GM21825 (cell line): ENCODE data around the gene CCDC74A.
"Not testable (repeated sequence)": the region's sequence is repeated elsewhere in the genome, so short reads cannot be mapped to it uniquely, and the experiment has no call there.

Source experiments
- ATAC-seq: cut with Tn5 transposase; IDR thresholded peaks from one replicate; pipeline ENCODE4 v1.9.1; 2021; ENCODE audit warnings: mild to moderate bottlenecking, moderate library complexity; ENCODE audit not compliant: unreplicated experiment

The CCDC74A gene

DNA sequence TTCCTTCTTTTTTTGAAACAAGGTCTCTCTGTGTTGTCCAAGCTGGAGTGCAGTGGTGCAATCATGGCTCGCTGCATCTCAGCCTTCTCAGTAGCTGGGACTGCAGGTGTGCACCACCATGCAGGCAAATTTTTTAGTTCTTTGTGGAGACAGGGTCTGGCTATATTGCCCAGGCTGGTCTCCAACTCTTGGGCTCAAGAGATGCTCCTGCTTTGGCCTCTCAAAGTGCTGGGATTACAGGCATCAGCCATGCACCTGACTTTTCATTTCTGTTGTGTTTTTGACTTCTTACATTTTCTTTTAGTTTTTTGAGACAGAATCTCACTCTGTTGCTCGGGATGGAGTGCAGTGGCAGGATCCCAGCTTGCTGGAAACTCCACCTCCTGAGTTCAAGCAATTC lies 2.4 kb upstream of the CCDC74A start:
- ATAC-seq, result not testable (repeated sequence)

DNA sequence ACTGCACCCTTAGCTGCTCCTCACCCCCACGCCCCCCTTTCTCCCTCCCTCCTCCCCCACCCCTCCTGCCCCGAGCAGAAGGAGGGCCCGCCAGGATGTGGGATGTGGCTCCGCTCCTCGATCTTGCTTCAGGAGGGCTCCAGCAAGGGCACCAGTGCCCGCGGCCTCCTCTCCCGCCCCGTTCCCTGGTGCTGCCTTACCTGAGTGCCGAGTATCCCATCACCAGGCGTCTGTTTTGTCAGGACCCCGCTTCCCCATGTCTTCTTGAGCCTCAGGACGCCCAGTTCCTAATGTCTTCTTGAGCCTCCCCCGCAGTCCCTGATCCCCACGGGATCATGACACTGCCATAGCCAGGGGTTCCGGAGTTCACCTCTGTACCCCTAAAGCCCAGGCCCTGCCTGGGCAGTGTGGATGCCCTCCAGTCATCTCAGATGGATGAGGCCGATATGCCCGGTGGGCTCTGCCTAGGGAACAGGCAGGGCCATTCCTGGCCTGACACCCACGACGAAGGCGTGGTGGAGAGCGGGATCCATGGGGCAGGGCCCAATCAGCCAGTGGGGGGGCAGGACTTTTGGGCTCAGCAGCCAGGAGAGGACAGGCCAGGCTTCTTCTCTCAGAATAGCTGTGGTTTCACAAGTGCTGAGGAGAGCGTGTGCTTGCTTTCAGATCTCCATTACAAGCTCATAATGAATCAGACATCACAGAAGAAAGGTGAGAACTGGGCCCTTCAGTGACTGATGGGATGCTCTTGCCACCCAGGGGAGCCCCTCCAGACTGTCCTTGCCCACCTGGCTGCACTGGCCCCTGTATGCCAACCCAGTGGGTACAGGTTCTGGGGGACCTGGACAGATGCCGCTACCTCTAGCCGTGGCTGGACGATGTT lies 1.5 kb downstream of the CCDC74A start:
- ATAC-seq, result peak; percentile 58

DNA sequence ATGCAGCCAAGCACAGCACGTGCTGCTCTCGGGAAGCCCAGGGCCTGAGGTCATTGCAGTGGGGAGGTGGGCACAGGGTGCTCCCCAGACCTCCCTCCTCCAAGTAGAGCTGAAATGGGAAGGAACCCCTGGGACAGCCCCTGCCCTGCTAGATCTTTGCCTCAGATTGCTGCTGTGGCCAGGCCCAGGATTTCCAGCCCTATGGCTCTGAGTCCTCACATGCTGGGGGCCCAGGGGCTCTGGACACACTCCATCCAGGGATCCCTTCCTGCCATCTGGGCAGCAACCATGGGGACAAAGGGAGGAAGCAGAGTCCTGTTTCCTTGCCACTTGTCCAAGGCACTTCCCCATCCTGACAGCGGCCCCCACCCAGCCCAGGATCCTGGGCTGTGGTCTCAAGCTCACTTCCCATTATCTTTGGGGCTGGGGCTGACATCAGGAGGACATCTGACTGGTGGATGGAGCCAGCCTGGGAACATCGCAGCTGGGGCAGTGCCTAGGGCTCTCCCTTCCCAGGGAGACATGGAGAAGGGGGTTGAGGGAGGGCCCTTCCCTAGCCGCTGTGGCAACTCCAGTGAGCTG lies 2.3 kb downstream of the CCDC74A start:
- ATAC-seq, result not testable (repeated sequence)

DNA sequence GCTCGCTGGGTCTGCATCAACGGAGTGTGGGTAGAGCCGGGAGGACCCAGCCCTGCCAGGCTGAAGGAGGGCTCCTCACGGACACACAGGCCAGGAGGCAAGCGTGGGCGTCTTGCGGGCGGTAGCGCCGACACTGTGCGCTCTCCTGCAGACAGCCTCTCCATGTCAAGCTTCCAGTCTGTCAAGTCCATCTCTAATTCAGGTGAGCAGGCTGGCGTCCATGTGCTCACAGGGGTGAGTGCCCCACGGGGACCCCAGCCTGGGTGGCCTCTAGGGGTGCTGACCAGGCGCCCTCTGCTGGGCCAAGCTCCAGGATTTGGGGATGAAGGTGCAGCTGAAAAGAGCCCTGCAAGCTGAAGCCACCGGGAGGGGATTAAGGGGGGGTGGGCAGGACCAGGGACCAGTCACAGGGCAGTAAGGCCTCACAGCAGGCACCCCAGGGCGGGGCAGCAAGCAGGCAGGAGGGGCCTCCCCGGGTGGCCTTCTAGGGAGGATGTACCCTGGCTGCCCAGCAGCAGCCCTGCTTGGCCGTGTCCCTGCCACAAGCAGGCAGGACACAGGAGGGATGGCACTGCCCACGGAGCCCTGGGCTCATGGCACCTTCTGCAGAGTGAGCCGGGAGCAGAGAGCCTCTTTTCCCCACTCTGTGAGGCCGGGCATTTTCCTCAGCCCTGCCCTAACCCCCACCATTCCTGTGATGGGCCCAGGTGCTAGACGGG lies 3.1 kb downstream of the CCDC74A start:
- ATAC-seq, result not testable (repeated sequence)

DNA sequence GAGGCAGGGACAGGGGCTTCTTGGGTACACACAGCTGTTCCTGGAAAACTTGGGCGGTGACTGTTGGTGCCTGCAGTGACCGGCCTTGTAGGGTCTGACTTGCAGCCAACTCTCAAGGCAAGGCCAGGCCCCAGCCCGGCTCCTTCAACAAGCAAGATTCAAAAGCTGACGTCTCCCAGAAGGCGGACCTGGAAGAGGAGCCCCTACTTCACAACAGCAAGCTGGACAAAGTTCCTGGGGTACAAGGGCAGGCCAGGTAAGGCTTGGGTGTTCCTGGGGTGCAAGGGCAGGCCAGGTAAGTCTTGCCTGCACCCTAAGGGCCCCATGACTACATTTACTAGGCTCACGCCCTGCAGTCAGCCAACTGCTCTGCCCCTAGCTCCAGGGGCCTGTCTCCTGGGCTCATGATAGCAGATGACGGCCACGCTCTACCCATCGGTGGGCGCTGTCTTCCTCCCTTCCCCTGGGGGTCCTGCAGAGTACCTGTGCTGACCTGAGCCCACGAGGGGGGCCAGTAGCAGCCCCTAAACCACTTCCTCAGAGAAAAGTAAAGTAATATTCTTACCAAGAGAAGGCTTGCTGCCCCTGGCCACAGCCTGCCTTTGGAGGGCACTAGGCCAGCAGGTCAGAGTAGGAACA lies 4.0 kb downstream of the CCDC74A start:
- not testable (repeated sequence) for ATAC-seq

DNA sequence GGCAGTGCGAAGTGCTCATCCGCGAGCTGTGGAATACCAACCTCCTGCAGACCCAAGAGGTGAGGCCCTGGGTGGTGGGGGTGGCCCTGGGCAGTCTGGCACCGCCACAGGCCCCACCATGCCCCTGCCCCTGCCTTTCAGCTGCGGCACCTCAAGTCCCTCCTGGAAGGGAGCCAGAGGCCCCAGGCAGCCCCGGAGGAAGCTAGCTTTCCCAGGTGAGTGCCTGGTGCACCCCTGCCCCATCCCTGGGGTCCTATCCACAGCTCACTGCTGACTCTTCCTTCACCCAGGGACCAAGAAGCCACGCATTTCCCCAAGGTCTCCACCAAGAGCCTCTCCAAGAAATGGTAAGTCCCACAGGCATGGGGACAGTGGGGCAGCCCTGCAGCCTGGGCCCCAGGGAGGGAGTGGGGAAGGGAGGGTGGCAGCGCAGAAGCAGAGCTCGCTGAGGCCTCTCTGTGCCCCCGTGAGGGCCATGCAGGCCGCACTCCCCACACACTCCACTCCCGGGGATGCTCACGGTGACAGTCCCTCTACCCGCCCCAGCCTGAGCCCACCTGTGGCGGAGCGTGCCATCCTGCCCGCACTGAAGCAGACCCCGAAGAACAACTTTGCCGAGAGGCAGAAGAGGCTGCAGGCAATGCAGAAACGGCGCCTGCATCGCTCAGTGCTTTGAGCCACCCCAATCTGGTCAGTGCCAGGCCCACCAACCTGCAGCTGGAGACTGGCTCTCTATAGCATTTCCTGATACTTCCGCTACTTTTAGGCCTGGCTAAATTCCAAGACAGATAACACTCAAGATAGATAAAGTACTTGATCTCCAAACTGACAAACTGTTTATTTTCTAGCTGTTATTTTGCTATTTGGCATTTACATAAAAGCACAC lies 5.3 kb downstream of the CCDC74A start:
- not testable (repeated sequence) for ATAC-seq

DNA sequence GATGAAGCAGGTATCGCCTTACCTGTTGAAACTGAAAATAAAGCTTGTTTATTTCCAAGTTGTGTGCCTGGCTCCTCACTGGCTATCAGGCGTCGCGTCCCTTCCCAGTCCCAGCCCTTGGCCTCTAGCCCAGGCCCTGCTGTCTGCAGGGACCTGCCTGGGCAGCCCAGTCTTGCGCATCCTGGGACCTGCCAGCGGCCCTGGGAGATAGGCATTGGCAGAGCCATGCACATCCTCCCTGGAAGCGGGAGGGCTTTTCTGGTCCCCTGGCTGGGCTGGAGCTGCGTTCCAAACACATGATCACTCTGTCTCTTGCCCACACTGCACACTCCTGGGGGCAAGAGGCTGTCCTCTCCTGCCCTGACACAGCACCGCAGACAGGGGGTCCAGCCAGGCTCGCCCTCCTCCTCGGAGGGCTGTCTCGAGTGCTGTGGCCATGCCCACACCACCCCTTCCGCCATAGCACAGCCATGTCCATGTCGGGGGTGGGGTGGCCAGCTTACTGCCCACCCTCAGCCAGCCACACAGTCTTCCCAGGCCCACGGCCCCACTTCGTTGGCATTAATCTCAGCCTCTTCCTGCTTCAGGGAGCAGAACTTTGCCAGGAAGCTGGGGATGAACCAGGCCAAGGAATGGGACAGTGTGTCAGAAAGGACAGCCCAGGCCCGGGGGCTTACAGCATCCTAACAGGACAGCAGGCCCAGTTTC lies 6.1 kb downstream of the CCDC74A start:
- not testable (repeated sequence) for ATAC-seq

DNA sequence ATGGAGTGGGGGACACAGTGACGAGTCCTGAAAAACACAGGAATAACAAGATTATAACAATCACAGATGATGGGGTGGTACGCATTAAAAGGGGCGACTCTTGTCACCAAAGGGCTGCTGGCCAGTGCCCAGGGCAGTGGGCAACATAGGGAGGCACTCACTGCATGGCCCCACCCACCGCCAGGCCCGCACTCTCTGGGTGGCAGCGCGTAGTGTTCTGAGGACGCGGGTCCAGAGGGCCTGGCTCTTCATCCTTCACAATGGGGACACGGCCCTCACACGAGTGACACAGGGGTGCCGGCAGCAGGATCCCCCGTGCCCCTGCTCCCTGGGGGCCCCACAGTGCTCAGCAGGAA lies 6.6 kb downstream of the CCDC74A start:
- ATAC-seq, result not testable (repeated sequence)

DNA sequence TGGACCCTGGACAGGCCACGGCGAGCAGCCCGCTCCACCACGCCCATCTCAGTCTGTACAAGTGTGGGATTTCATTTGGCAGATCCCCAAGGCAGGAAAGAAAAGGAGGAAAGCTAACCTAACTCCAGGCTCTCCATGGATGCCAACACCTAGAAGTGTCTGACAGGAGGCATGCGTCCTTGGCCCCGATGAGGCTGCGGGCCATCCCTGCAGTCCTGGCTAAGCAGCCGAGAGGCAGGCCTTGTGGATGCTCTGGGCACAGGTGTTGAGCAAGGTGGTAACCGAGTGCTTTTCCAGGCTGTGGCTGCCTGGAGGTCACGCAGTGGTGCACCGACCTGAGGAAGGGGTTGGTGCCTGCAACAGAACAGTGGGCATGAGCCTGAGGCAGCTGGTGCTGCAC lies 7.3 kb downstream of the CCDC74A start:
- not testable (repeated sequence) for ATAC-seq

DNA sequence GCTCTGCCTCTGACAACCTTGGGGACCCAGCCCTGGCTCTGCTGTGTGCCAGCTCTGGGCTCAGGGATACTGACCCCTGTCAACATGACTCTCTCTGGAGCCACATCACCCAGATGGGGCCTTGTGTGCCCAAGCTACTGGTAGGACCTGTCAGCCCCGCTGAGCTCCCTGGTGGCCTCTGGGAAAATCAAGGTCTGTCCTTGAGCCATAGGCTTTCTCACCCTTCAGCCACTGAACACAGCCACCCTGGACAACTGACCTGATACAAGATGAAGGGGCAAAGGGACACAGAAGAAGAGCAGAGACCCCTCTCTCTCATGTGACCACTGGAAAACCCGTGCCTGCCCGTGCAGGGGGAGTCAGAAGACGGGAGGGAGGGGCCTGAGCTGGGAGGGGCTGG lies 7.8 kb downstream of the CCDC74A start:
- no peak for ATAC-seq

DNA sequence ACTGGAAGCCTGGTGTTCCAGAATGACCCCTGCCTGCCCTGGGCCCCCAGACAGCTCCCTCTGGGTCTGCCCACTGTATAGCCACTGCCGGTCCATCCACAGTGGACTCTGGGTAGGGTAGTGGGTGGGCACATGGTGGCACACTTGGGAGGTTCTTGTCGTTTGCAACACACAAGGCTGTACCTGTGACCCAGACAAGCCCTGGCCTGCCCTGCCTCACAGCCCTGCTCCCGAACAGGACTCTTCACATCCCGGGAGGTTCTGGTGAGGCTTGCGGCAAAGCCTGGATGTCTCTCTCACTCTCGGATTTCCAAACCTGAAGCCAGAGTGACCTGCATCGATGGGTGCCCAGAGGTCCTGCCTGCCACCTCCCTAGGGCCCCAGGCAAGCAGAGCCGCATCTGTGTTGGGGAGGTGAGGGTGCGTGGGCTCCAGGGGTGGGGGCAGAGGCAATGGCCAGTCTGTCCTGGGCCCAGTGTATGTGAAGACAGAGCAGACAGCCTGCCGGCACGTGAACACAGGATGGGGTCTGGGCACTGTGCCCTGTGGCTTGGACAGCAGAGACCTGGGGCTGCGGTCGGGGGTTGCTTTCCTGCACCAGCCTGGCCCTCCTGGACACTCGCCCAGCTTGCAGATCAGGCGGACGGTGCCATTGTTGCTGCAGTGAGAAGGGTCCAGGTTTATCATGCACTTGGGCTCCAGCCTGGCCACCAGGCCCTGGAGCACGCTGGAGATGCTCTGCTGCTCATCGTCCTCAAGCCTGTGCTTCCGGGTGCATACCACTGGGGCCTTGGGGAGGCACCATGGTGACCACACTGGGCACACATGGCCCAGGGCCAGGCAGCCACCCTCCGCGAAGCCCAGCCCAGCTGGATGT lies 8.5 kb downstream of the CCDC74A start:
- not testable (repeated sequence) for ATAC-seq

DNA sequence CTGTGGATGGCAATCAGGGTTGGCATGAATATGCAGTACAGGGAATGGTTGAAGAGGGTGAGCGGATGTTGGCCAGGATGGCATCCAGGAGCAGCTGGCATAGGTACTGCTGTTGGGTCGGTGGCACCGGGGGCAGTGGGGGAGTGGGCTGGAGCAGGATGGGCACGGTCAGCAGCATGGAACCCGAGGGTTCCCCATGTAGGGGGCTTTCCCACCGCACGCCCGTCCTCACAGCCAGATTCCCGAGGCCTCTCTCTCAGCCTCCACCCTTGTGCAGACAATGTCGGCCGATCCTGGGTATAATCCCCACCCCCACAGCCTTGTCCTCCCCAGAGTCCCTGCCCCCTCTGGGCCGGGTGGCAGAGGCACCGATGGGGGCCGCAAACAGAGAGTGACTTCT lies 9.2 kb downstream of the CCDC74A start:
- ATAC-seq, result not testable (repeated sequence)

DNA sequence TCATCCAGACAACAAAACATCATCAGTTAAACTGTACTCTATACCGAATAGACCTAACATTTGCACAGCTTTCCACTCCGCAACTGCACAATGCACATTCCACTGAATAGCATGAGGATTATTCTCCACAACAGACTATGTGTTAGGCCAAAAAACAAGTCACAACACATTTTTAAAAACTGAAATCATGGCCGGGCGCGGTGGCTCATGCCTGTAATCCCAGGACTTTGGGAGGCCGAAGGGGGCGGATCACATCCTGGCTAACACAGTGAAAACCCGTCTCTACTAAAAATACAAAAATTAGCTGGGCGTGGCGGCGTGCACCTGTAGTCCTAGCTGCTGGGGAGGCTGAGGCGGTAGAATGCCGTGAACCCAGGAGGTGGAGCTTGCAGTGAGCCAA lies 11.2 kb downstream of the CCDC74A start:
- not testable (repeated sequence) for ATAC-seq

DNA sequence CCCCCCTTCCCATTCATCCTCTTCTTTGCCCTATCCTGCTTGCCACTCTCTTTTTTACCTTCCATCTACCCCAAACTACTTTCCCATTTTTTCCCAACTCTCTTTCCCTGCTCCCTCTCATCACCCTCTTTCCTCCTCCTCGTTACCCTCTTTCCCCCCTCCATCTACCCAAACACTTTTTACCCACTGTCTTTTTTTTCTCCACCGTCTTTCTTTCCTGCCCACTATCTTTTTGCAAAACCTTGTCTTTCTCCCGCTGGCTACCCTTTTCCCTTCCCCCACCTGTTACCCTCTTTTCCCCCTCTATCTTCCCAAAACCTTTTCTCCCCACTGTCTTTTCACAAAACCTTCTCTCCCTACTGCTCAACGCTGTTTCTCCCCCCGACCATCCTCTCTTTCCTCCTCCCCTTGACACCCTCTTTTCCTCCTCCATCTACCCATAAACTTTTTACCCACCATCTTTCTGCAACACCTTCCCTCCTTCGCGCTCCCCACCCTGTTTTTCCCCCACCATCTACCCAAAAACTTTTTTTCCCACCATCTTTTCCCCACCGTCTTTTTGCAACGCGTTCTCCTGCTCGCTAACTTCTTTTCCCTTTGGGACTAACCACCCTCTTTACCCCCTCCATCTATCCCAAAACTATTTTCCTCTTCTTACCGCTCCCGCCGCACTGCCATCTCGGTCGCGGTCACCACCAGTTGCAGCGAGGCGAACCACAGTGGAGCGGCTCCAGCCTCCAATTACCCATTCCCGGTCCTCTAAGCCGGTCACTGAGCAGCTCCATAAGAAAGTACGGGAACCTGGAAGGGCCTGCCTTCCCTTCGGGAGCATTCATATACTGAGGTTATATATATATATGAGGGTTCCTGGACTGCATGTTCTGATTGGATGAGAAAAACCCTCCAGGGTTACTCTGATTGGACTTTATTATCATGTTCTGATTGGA lies 15.0 kb downstream of the CCDC74A start:
- ATAC-seq, result no peak

DNA sequence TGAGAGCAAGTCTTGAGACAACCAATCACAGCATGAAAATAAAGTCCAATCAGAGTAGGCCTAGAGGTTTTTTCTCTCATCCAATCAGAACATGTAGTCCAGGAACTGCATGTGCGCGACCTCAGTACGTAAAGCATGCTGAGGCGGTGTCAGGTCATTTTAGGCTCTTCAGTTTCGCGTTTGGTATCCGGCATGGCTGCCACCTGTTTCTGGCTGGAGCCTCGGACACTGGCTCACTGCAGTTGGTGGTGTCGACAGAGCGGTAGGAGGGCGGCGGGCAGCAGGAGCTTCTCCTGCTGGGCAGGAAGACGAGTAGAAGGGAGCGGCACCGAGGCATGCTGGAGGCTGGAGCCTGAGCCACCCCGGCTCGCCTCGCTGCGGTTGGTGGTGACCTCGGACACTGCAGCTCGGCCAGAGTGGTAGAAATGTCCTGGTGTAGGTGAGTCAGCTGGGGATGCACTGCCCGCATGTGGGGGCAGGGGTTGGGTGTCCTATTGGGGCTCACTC lies 15.8 kb downstream of the CCDC74A start:
- ATAC-seq, result no peak

DNA sequence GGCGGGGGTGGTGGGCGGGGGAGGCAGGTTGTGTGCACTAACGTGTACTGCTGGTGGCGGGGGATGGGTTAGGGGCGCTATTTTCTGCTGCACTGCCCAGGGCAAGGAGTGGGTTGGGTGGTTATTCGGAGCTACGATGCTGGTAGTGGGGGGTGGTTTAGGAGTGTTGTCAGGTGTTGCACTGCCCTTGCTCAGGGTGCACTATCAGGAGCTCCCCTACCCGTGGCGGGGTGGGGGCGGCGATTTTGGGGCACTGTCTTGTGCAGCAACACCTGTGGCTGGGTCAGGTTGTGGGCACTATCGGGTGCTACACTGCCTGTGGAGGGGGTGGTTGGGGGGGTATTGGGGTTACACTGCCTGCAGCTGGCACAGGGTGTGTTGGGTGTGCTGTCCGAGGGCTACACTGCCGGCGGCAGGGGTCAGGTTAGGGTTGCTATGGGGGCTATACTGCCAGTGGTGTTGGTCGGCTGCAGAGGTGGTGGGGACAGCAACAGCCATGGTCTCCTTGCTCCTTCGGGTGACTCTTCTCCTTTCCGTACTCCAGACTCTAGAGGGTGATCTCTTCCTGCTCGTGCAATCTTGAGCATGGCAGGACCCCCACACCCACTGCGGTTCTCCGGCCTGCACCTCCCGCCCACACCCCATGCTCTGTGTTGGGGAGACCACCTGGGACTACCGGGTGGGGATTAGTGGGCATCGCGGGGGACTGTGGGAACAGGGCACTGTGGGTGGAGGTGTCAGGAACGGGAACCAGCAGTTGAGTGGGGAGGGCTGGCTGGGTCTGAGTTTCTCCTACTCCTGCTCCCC lies 16.5 kb downstream of the CCDC74A start:
- ATAC-seq, result not testable (repeated sequence)

DNA sequence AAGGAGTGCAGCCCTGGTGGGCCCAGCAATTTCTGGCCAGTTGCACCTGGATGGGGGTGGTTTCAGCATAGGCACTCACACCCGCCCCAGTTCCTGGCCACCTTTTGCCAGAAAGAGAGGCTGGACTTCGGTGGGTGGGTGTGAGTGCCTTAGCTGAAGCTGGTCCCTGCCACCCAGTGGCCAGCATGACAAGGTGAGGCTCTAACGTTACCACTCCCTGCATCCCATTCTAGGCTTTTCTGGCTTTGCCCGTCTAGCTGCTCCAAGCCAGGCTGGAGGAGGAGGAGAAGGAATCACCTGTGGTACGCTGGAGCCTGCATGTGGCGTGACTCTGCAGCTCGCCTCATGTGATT lies 17.1 kb downstream of the CCDC74A start:
- ATAC-seq, result not testable (repeated sequence)
